SK-N-SH (cell line): ENCODE data around the gene MRPS9. TPM values are rescaled to one million over a fixed set of nuclear protein-coding genes. Genes with fewer than 3 reads are reported as not detected.

Experiments used
- CTCF ChIA-PET: fragments of 300-600, 350-600 bp; formaldehyde crosslinking; extraction: SDS; loops from one replicate; lab custom pipeline; 2021; lab: Yijun Ruan, JAX
- POLR2A ChIA-PET: fragments of 350-600 bp; sonication (Branson Sonifier 250); formaldehyde crosslinking; extraction: SDS; loops from one replicate; lab custom pipeline; 2020; ENCODE audit warnings: antibody characterized with exemption, inconsistent platforms; lab: Yijun Ruan, JAX
- DNase-seq: peaks from one replicate; pipeline ENCODE4 v3.0.0; 2012
- H2AFZ ChIP-seq: fragments of 200-600 bp; sonication (generic); 2 replicates; pipeline ENCODE4 v1.8.1; 2016; ENCODE audit warnings: antibody characterized with exemption, mild to moderate bottlenecking, low read depth
- H3F3A ChIP-seq: fragments of 200-600 bp; sonication (generic); replicated peaks from 2 replicates; pipeline ENCODE3; 2016; ENCODE audit warnings: antibody characterized with exemption, mild to moderate bottlenecking; ENCODE audit not compliant: insufficient read depth
- H3K27ac ChIP-seq, 2 experiments: fragments of 200-500 bp in 1 of 2; fragments of 200-600 bp in 1 of 2; sonication (Bioruptor generic) in 1 of 2; sonication (generic), shearing (Covaris generic) in 1 of 2; 2 replicates each; pipeline versions ENCODE4 v1.5.1 to v1.6.1; 2014 to 2016; ENCODE audit warnings: low read depth in 2 of 2, inconsistent platforms in 1 of 2, low read length in 1 of 2, mild to moderate bottlenecking in 1 of 2, mixed read lengths in 1 of 2
- H3K27me3 ChIP-seq: fragments of 200-600 bp; sonication (generic), shearing (Covaris generic); 2 replicates; pipeline ENCODE4 v1.6.1; 2016; ENCODE audit warnings: mixed run types; ENCODE audit not compliant: insufficient read depth
- H3K36me3 ChIP-seq, 2 experiments: fragments of 200-500 bp in 1 of 2; fragments of 200-600 bp in 1 of 2; sonication (Bioruptor generic) in 1 of 2; sonication (generic) in 1 of 2; replicated peaks in 1 of 2; 2 replicates each; pipeline versions ENCODE3 to v1.5.1; 2014 to 2016; ENCODE audit warnings: low read length in 1 of 2, mild to moderate bottlenecking in 1 of 2; ENCODE audit not compliant: insufficient read depth in 2 of 2, control insufficient read depth in 1 of 2
- H3K4me1 ChIP-seq, 2 experiments: fragments of 200-500 bp in 1 of 2; fragments of 200-600 bp in 1 of 2; sonication (Bioruptor generic) in 1 of 2; sonication (generic), shearing (Covaris generic) in 1 of 2; 2 replicates each; pipeline versions ENCODE4 v1.5.1 to v1.6.1; 2014 to 2016; ENCODE audit warnings: low read depth in 1 of 2, low read length in 1 of 2, mixed run types in 1 of 2; ENCODE audit not compliant: insufficient read depth in 2 of 2, control insufficient read depth in 1 of 2
- H3K4me2 ChIP-seq: fragments of 200-600 bp; sonication (generic), shearing (Covaris generic); 2 replicates; pipeline ENCODE4 v1.6.1; 2017; ENCODE audit warnings: mixed run types
- H3K4me3 ChIP-seq, 2 experiments: fragments of 200-500 bp in 1 of 2; fragments of 200-600 bp in 1 of 2; sonication (Bioruptor generic) in 1 of 2; sonication (generic), shearing (Covaris generic) in 1 of 2; 2 replicates each; pipeline versions ENCODE4 v1.5.1 to v1.8.1; 2014 to 2016; ENCODE audit warnings: low read depth in 2 of 2, inconsistent platforms in 1 of 2, low read length in 1 of 2, mild to moderate bottlenecking in 1 of 2, mixed read lengths in 1 of 2, moderate library complexity in 1 of 2
- H3K79me2 ChIP-seq: fragments of 200-600 bp; sonication (generic); 2 replicates; pipeline ENCODE4 v1.8.1; 2017; ENCODE audit warnings: mild to moderate bottlenecking; ENCODE audit not compliant: insufficient read depth
- H3K9ac ChIP-seq: fragments of 200-600 bp; sonication (generic); 2 replicates; pipeline ENCODE4 v1.6.1; 2017; ENCODE audit warnings: mixed run types
- H3K9me2 ChIP-seq: fragments of 200-600 bp; sonication (generic); 2 replicates; pipeline ENCODE4 v1.6.1; 2017; ENCODE audit warnings: mixed run types
- H3K9me3 ChIP-seq: fragments of 200-600 bp; sonication (generic); 2 replicates; pipeline ENCODE4 v1.6.1; 2017; ENCODE audit warnings: mixed run types, mild to moderate bottlenecking, moderate library complexity
- H4K20me1 ChIP-seq: fragments of 200-600 bp; sonication (generic); 2 replicates; pipeline ENCODE4 v1.6.1; 2017; ENCODE audit warnings: mild to moderate bottlenecking, mixed run types; ENCODE audit not compliant: insufficient read depth
- EZH2phosphoT487 ChIP-seq: fragments of 200-600 bp; sonication (generic); IDR thresholded peaks from 2 replicates; pipeline ENCODE4 v1.6.1; 2017; ENCODE audit warnings: low read depth, mixed run types, mild to moderate bottlenecking, antibody characterized with exemption, moderate library complexity, borderline replicate concordance
- FOXJ3 ChIP-seq: sonication (generic); formaldehyde crosslinking; IDR thresholded peaks from 2 replicates; pipeline ENCODE4 v1.5.1; 2020; ENCODE audit warnings: mild to moderate bottlenecking, missing genetic modification reagents
- FOXM1 ChIP-seq: IDR thresholded peaks from 2 replicates; pipeline ENCODE4 v1.4.0; 2012; ENCODE audit warnings: low read depth, mild to moderate bottlenecking
- MAX ChIP-seq: IDR thresholded peaks from 2 replicates; pipeline ENCODE4 v1.4.0; 2012; ENCODE audit warnings: low read depth
- MXI1 ChIP-seq: IDR thresholded peaks from 2 replicates; pipeline ENCODE4 v1.6.1; 2012; ENCODE audit warnings: mild to moderate bottlenecking, low read depth, low read length, improper control_type of control experiment
- POLR2AphosphoS5 ChIP-seq: IDR thresholded peaks from 2 replicates; pipeline ENCODE4 v1.6.1; 2012; ENCODE audit warnings: low read depth, low read length
- TCF12 ChIP-seq: IDR thresholded peaks from 2 replicates; pipeline ENCODE4 v1.4.0; 2012
- ZBTB33 ChIP-seq: IDR thresholded peaks from 2 replicates; pipeline ENCODE4 v1.4.0; 2012; ENCODE audit warnings: low read depth, borderline replicate concordance
- WGBS: methylation state at CpG from one replicate; pipeline ENCODE4 v1.1.6; 2017; ENCODE audit warnings: low lambda C conversion rate; 5-methylcytosine and 5-hydroxymethylcytosine counted together
- polyA plus RNA-seq, 3 experiments: library from polyadenylated mRNA; depleted of rRNA; stranded (reverse); fragments of >200 nt; gene quantifications; 2 replicates each; pipeline ENCODE4 v1.2.3, GENCODE V29; 2012

The MRPS9 gene
- polyA plus RNA-seq, 1 of the 3 experiments (the other 2 are of a cell fraction): 31.8 TPM

- POLR2A ChIA-PET: no interaction called here
These were observed 31.0 kb downstream of the MRPS9 start for GRCh38 chr2:105068875-105069274.

GRCh38 chr2:105070010-105070865 lies 32.4 kb downstream of the MRPS9 start:
- ChIA-PET CTCF (interaction anchor here (0.9 kb wide), 1 partner anchor 44 kb away, joined by 4 read pairs; no protein-coding TSS in a partner anchor), POLR2A (no interaction called here)
- Histone ChIP-seq H3K4me3 (no peak overlapping the region), H3K79me2 (peaks cover 4% of the 10 kb centered on the region; the same call in 1 of the 2 replicates), H3F3A (no peaks in the 10 kb centered on the region), H3K9me3 (no peaks in the 10 kb centered on the region), H3K4me1 (no peaks in the 10 kb centered on the region), H3K27me3 (no peaks in the 10 kb centered on the region), H3K4me2 (no peak overlapping the region), H3K9ac (no peak overlapping the region), H4K20me1 (no peaks in the 10 kb centered on the region), H2AFZ (no peak overlapping the region), H3K27ac (no peak overlapping the region), H3K9me2 (no peaks in the 10 kb centered on the region), H3K36me3 (peaks cover 5 to 9% of the 10 kb centered on the region in 2 experiments)
- TF ChIP-seq MAX (no peak), MXI1 (no peak), TCF12 (no peak), FOXM1 (no peak)
- WGBS: 92% methylated on average over 7 of the region's 7 CpGs
- DNase-seq: no peak

More at GRCh38 chr2:105068875-105069274, 31.0 kb downstream of the MRPS9 start:
- CTCF ChIA-PET: interaction anchor here (0.5 to 1.3 kb wide), 2 partner anchors 166 to 995 kb away, joined by 3 to 4 read pairs; no protein-coding TSS in a partner anchor
- Histone ChIP-seq H3K9me2 (no peaks in the 10 kb centered on the region), H3K4me3 (no peak overlapping the region), H3K4me2 (no peak overlapping the region), H3K27me3 (no peaks in the 10 kb centered on the region), H3K79me2 (peaks cover 4% of the 10 kb centered on the region; the same call in 1 of the 2 replicates), H3K9me3 (no peaks in the 10 kb centered on the region), H3K27ac (no peak overlapping the region), H3F3A (no peaks in the 10 kb centered on the region)
- TF ChIP-seq POLR2AphosphoS5 (no peak), ZBTB33 (no peak), FOXJ3 (CRISPR knock-in tag) (no peak), EZH2phosphoT487 (no peak)
- TF ChIP-seq, all 33 proteins: peak for 0
- 93% methylated on average over 5 of the region's 5 CpGs for WGBS
- Histone ChIP-seq H3K4me1 (no peaks in the 10 kb centered on the region), H3K36me3 (peaks cover 5 to 9% of the 10 kb centered on the region in 2 experiments), H2AFZ (no peak overlapping the region), H4K20me1 (no peaks in the 10 kb centered on the region), H3K9ac (no peak overlapping the region)
- DNase-seq: no peak
